Upper lobe of left lung (tissue), 4 donors: ENCODE measurements around the gene ZBTB40.

Experiments used
- EP300 ChIP-seq, 4 donors: sonication (generic); formaldehyde crosslinking; IDR thresholded peaks; one replicate each; pipeline ENCODE4 v1.5.1; 2017; ENCODE audit warnings: antibody characterized with exemption in 4 of 4, control low read depth in 2 of 4
- POLR2A ChIP-seq, 4 donors: fragments of 450-650 bp; IDR thresholded peaks; one replicate each; pipeline ENCODE4 v1.5.1; 2016 to 2017; ENCODE audit warnings: antibody characterized with exemption in 4 of 4, mild to moderate bottlenecking in 2 of 4
- TF ChIP-seq, protein P1 (sequence below), 6 experiments: fragments of 450-650 bp in 4 of 6; fragments of 200-600 bp in 2 of 6; sonication (generic) in 2 of 6; IDR thresholded peaks; one replicate each; pipeline ENCODE4 v1.5.1; 2016 to 2019; ENCODE audit warnings: antibody characterized with exemption in 6 of 6

DNA sequence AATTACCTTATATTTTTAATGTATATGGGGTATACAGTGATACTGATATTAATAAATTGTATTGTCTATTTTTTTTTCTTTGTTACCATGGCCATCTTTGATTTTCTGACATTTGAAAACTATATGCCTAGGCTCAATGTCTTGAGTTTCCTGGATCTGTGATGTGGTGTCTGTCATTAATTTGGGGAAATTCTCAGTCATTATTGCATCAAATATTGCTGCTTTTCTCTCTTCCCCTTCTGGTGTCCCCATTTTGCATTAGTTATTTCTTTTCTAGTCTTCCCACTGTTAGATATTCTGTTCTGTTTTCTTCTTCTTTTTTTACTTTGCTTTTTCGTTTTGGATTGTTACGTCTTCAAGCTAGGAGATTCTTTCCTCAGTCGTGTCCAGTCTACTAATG lies 33.8 kb downstream of the ZBTB40 start:
- TF ChIP-seq, protein P1, sequence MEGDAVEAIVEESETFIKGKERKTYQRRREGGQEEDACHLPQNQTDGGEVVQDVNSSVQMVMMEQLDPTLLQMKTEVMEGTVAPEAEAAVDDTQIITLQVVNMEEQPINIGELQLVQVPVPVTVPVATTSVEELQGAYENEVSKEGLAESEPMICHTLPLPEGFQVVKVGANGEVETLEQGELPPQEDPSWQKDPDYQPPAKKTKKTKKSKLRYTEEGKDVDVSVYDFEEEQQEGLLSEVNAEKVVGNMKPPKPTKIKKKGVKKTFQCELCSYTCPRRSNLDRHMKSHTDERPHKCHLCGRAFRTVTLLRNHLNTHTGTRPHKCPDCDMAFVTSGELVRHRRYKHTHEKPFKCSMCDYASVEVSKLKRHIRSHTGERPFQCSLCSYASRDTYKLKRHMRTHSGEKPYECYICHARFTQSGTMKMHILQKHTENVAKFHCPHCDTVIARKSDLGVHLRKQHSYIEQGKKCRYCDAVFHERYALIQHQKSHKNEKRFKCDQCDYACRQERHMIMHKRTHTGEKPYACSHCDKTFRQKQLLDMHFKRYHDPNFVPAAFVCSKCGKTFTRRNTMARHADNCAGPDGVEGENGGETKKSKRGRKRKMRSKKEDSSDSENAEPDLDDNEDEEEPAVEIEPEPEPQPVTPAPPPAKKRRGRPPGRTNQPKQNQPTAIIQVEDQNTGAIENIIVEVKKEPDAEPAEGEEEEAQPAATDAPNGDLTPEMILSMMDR (IDR thresholded peaks at IDR 0.05): no peak
- TF ChIP-seq EP300 (IDR thresholded peaks at IDR 0.05) (no peak), POLR2A (IDR thresholded peaks at IDR 0.05) (no peak)
